Prostate gland (tissue), 2 donors: ENCODE results near the gene XPO6.

Source experiments
- CTCF ChIP-seq, 4 experiments: fragments of 200-600 bp in 2 of 4; fragments of 450-650 bp in 2 of 4; sonication (generic) in 2 of 4; IDR thresholded peaks; 1 replicate in 3 of 4; 2 replicates in 1 of 4; pipeline ENCODE4 v1.5.1; 2016 to 2019; ENCODE audit warnings: antibody characterized with exemption in 4 of 4, mild to moderate bottlenecking in 2 of 4, moderate library complexity in 2 of 4
- POLR2A ChIP-seq: fragments of 450-650 bp; IDR thresholded peaks from one replicate; pipeline ENCODE4 v1.6.1; 2016; ENCODE audit warnings: antibody characterized with exemption, mild to moderate bottlenecking
- POLR2AphosphoS5 ChIP-seq: sonication (generic); formaldehyde crosslinking; IDR thresholded peaks from one replicate; pipeline ENCODE4 v1.6.1; 2017; ENCODE audit warnings: antibody characterized with exemption

- TF ChIP-seq CTCF (IDR thresholded peaks at IDR 0.05) (no peak), POLR2AphosphoS5 (no peak), POLR2A (no peak)
Observed at GRCh38 chr16:28057949-28058348, 153.8 kb downstream of the XPO6 start.
